GM21619 (cell line): ENCODE results near the gene ASB6.
"Not testable (repeated sequence)": the region's sequence is repeated elsewhere in the genome, so short reads cannot be mapped to it uniquely, and the experiment has no call there.

Experiments used
- ATAC-seq: cut with Tn5 transposase; IDR thresholded peaks from one replicate; pipeline ENCODE4 v1.9.1; 2021; ENCODE audit not compliant: unreplicated experiment

Gene ASB6

GRCh38 chr9:129644902-129645301, 3.0 kb upstream of the ASB6 start:
- ATAC-seq = no peak

GRCh38 chr9:129644365-129644764, 2.4 kb upstream of the ASB6 start:
- ATAC-seq = no peak

- ATAC-seq = no peak
These were observed 1.8 kb upstream of the ASB6 start for GRCh38 chr9:129643706-129644105.

DNA sequence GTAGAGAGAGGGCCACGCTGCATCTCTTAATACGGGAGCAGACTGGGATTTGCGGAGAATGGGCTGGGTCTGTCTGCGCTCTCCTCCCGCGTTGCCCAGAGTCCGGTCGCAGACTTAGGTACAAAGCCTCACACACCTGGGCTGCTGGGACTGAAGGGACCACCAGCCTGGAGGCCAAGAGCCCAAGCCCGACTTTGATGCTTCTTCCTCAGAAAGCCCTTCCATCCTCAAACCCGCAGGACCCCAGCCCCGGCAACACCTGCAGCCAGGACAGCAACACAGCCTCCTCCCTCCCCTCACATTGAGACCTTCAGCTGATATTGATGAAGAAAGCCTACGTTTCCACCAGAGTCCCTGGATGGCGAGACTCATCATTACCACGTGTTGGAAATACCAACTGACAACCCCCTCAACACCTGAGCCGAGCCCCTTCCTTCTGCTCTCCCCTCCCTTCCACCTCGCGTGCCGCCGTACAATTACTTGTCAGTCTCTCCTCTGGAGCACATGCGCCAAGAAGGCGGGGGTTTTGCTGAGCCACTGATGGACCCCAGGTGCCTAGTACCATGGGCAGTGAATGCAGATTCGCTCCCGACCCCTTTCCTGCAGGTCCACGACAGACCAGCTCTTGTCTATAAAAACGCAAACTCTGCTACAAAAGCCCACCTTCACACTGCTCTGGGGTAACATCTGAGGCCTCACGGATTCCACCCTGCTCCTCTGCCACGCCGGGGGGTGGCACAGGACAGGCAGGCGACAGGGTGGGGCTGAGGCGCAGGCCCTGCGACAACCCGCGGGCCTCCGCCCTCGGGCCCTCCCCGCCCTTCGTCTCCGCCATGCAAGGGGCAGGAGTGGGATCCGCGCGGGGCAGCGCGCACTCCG, 841 bp downstream of the ASB6 start:
- peak; percentile 5 for ATAC-seq

- no peak for ATAC-seq
These were observed 1.7 kb downstream of the ASB6 start for GRCh38 chr9:129640086-129640870.

- ATAC-seq = no peak
These were observed 2.2 kb downstream of the ASB6 start for GRCh38 chr9:129639756-129640085.

DNA sequence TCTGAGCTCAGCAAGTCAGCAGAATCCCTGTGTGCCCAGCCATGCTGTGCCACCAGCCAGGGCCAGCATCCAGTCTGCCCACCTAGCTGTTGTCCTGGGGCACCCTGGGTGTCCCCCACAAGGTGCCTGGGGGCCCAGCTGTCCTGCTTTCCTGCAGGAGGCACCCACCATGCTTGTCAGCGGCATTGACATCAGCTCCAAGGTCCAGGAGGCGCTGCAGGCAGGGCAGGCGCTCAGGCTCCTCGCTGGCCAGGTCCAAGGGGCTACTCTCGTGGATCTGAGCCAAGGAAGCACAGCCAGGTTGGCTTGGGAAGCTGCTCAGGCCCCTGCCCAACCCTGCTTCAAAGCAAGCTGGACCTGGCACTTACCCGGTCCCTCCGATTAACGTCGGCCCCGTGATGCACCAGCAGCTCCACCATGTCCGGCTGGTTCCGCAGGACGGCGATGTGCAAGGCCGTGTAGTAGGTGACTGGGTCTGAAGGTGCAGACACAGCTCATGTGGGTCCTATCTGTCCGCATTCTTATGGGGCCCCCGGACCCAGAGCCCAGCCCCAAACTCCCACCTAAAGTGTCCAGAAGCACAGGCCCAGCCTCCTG, 2.8 kb downstream of the ASB6 start:
- ATAC-seq = no peak

GRCh38 chr9:129637673-129638439, 4.1 kb downstream of the ASB6 start:
- no peak for ATAC-seq

- ATAC-seq = no peak
These were observed 4.8 kb downstream of the ASB6 start for GRCh38 chr9:129637102-129637501.

- ATAC-seq = not testable (repeated sequence)
These were observed 5.6 kb downstream of the ASB6 start for GRCh38 chr9:129636343-129636742.

DNA sequence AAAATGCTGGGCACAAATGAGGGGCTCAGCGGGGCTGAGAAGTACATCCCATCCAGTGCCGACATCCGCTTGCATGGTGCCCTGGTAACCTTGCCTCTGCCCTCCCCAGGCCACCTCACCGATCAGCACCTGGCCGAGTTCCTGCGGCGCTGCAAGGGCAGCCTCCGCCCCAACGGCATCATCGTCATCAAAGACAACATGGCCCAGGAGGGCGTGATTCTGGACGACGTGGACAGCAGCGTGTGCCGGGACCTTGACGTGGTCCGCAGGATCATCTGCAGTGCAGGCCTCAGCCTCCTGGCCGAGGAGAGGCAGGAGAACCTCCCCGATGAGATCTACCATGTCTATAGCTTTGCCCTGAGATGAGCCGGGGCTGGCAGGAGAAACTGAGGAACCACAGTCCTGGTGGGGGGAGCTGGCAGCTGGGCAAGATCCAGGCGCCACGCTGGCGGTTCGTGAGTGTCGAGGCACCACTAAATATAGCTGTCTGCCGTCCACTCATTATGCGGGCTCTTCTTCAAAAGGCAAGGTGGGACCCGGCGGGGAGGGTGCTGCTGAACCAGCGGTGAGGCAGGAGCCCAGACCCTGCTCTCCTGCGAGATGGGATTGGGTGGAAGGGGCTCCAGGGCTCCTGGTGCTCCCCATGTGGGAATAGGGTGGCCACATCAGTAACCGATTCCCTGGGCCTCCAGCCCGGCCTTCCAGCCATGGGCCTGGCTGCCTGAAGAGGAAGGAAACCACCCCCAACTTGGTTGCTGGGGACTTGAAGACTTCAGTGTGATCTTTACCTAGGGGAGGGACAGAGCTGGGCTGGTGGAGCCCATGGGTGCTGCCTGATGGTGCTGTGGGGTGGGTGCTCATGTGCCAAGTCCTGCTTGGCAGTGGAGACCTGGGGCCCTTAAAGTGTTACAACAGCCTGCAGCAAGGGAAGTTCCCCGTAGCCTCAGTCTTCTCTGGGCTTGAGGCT, 6.6 kb downstream of the ASB6 start:
- ATAC-seq = no peak

DNA sequence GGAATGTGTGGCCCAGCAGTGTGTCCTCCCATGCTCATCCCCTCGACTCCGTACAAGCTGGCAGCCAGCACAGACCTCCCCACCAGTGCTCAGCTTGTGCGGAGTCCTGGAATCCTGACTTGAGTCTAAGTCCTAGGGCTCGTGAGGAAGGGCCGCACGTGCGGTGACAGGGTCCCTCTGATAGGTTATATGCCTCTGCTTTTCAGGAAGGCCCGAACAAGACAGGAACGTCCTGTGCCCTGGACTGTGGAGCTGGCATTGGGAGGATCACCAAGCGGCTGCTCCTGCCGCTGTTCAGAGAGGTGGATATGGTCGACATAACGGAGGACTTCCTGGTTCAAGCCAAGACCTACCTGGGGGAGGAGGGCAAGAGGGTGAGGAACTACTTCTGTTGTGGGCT, 8.1 kb downstream of the ASB6 start:
- no peak for ATAC-seq

DNA sequence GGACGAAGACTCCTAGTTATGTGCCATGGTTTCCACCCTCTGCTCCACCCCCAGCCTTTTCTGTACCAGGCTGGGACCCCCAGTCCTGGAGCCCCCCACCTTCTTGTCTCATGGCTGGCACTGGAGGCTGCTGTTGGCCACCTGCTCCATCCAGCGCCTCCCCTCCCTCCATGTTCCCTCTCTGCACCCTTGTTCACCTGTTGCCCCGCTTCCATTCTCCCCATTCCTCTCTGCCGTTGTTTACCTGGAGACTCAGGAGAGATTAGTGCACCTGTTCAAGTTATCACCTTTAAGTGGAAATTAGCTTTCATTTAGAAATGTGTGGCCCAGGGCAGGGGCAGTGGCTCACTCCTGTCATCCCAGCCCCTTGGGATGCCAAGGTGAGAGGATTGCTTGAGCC, 8.7 kb downstream of the ASB6 start:
- ATAC-seq = no peak

DNA sequence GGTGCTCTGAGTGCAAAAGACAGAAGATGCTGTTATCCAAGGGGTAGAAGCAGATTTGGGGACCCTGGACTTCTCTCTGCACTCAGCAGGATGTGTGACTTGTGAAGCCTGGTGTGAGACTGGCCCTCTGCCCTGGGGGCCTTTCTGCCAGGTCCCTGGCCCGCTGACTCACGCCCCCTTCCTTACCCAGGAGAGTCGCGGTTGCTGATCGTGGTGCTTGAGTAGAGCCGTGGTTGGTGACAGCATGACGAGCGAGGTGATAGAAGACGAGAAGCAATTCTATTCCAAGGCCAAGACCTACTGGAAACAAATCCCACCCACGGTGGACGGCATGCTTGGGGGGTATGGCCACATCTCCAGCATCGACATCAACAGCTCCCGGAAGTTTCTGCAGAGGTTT, 9.5 kb downstream of the ASB6 start:
- ATAC-seq = no peak

DNA sequence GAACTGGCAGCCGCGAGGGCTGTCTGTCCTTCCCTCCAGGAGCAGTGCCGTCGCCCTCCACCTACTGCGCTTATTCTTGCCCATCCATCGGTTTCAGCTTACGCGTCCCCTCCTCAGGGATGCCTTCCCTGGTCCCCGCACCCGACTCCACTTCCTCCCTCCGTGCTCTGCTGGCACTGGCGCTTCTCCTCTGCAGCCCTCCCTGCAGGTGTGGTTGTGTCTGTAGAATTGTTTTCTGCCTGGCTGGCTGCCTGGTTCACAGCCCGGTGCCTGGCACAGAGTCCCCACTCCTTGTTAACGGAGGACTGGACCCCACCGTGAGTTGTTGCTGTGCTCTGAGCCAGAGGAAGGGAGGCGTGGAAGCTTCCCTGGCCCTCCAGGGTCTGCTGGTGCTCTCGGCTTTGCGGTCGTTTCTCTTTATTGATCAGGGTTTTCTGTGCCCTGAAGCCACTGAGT, 10.2 kb downstream of the ASB6 start:
- ATAC-seq = no peak

DNA sequence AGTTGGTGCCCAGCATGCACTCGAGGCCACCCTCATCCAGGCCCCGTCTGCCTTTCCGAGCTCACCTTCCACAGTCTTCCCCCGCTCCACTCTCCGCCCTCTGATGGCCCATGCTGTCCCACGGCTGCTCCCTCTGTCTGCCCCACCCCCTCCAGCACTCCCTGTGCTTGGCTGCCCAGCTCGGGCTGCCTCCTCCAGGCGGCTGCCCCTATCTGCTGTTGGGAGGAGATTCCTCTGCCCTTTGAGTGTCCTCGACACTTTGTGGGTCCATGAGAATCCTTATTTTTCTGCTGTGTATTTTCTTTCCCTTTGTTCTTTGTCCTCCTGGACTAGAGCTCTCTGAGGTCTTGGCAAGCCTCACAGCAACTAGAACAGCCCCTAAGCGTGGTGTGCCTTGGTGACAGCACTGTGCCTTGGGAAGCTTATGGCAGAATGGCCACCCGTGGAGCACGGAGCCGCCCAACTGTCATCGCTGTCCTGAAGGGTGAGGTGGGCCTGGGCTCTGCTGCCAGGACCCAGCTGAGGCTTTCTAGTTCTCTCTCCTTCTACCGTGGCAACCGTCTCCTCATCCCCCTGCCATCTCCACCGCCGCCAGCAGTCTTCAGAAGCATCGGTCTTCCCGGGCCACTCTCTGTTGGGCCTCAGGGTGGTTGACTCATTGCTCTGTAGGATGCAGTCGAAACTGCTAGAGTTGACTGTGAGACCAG, 10.8 kb downstream of the ASB6 start:
- no peak for ATAC-seq

DNA sequence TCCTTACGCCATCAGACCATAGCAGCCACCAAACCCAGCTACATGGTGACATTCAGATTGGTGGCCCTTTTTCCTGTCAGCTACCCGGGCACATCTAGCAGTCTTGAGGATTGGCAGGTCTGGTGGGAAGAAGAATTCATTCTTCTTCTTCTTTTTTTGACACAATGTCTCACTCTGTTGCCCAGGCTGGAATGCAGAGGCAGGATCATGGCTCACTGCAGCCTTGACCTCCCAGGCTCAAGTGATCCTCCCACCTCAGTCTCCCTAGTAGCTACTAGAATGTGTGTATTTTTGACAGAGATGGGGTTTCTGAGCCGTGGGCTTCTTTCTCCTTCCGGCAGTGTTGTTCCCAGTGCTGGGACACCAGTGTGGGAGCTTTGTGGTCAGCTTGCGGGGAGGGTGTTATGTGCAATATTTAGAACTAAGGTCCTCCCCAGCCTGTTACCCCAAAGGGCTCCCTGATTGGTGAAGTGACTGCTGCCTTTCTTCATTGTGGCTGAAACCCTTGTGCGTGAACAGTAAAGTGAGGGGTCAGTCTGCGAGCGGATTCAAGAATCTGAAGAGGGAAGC, 12.6 kb downstream of the ASB6 start:
- no peak for ATAC-seq

DNA sequence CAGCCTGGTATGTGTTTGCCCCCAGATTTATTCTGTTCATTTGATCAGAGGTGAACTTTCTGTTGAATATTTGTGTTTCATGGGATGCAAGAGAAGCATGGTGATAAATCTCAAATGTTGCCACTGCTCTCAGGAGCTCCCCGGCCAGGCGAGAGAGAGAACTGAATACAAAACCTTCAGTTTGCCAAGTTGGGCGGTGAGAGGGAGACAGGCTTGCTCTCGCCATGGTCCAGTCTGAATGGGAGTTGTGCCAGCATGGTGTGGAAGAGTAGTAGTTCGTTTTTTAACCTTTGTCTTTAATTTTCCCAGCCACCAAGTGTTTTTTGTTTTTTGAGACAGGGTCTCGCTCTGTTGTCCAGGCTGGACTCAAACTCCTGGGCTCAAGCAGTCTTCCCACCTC, 13.2 kb downstream of the ASB6 start:
- no peak for ATAC-seq
